Mucosa of descending colon (tissue), 3 donors: ENCODE results near the gene ANKH. TPM values are rescaled to one million over a fixed set of nuclear protein-coding genes. Genes with fewer than 3 reads are reported as not detected.

ENCODE experiments used
- ATAC-seq: fragments of 200-7000 bp; cut with Tn5 transposase; one replicate; pipeline ENCODE4 v1.9.1; 2020; ENCODE audit warnings: mild to moderate bottlenecking, moderate library complexity
- DNase-seq, 3 donors: peaks; one replicate each; pipeline ENCODE4 v3.0.0-alpha.2; 2020
- H3K36me3 ChIP-seq: fragments of 200-600 bp; one replicate; pipeline ENCODE4 v1.8.0; 2021; ENCODE audit warnings: low read depth, mild to moderate bottlenecking
- H3K4me1 ChIP-seq: fragments of 200-600 bp; one replicate; pipeline ENCODE4 v1.8.0; 2021; ENCODE audit warnings: low read depth, mild to moderate bottlenecking
- H3K4me3 ChIP-seq: fragments of 200-600 bp; one replicate; pipeline ENCODE4 v1.8.0; 2021; ENCODE audit warnings: mild to moderate bottlenecking
- H3K9me3 ChIP-seq: fragments of 200-600 bp; one replicate; pipeline ENCODE4 v1.8.0; 2021; ENCODE audit warnings: mild to moderate bottlenecking
- CTCF ChIP-seq: fragments of 200-600 bp; IDR thresholded peaks from one replicate; pipeline ENCODE4 v1.8.0; 2022; ENCODE audit warnings: antibody characterized with exemption, mild to moderate bottlenecking
- intact Hi-C, 2 donors: fragments of 100-400 bp; cut with DNase I in 1 of 2; cut with micrococcal nuclease in 1 of 2; formaldehyde crosslinking; loops; one replicate each; pipeline versions ENCODE4 v1.11.0 to v1.11.1; 2022; cut with DNase I, micrococcal nuclease
- total RNA-seq, 3 donors: library from RNA; stranded (reverse); fragmentation: NEBNext Ultra II Directional in 2 of 3; extraction: Animal tissue kit (Norgen Biotek cat#: 25700) in 2 of 3; gene quantifications; one replicate each; pipeline versions ENCODE4 v1.2.1 to v1.2.4, GENCODE V29; 2021 to 2023
- donor health status: DM: no; HTN: no; CAD: no; lungs with moderate emphysema.
- donor health status: DM: no; HTN: no; CAD: no.
- donor health status: DM: no; HTN: yes; CAD: no.

Gene ANKH
- total RNA-seq, 3 donors from 2014 or later, result 85.4 to 177 (median 105) TPM

- no peaks in the 10 kb centered on the region for H3K36me3 ChIP-seq
- H3K4me1 ChIP-seq, result no peaks in the 10 kb centered on the region
- ATAC-seq (no peak), DNase-seq (no peak)
- H3K9me3 ChIP-seq, result no peaks in the 10 kb centered on the region
- H3K4me3 ChIP-seq, result no peak overlapping the region
- no peak for TF ChIP-seq CTCF
- intact Hi-C loops, result no loop called here
Measured at GRCh38 chr5:14782591-14782990, 89.0 kb downstream of the ANKH start.

- Histone ChIP-seq H3K9me3 (no peaks in the 10 kb centered on the region), H3K36me3 (no peaks in the 10 kb centered on the region), H3K4me3 (no peak overlapping the region), H3K4me1 (peaks cover 4% of the 10 kb centered on the region)
- no peak for TF ChIP-seq CTCF
- no peak for ATAC-seq
- no peak for DNase-seq
- intact Hi-C loops, result no loop called here
Measured at GRCh38 chr5:14781106-14781505, 90.5 kb downstream of the ANKH start.

GRCh38 chr5:14779975-14780374 lies 91.6 kb downstream of the ANKH start:
- Histone ChIP-seq H3K4me1 (peaks cover 15% of the 10 kb centered on the region), H3K4me3 (no peak overlapping the region), H3K36me3 (no peaks in the 10 kb centered on the region), H3K9me3 (no peaks in the 10 kb centered on the region)
- TF ChIP-seq CTCF, result no peak
- intact Hi-C loops, result no loop called here
- DNase-seq (no peak), ATAC-seq (no peak)

- H3K9me3 ChIP-seq, result no peaks in the 10 kb centered on the region
- ATAC-seq, result no peak
- intact Hi-C loops, result no loop called here
- H3K36me3 ChIP-seq, result no peaks in the 10 kb centered on the region
- DNase-seq, result no peak
- TF ChIP-seq CTCF, result no peak
- peaks cover 20% of the 10 kb centered on the region for H3K4me1 ChIP-seq
- H3K4me3 ChIP-seq, result no peak overlapping the region
Measured at GRCh38 chr5:14778792-14779070, 92.8 kb downstream of the ANKH start.

- Histone ChIP-seq H3K36me3 (no peaks in the 10 kb centered on the region), H3K4me1 (peaks cover 20% of the 10 kb centered on the region), H3K9me3 (no peaks in the 10 kb centered on the region), H3K4me3 (no peak overlapping the region)
- no peak for ATAC-seq
- intact Hi-C loops, result no loop called here
- no peak for TF ChIP-seq CTCF
- DNase-seq, result no peak
Measured at GRCh38 chr5:14777932-14778791, 93.4 kb downstream of the ANKH start.
